H9 (cell line): ENCODE data around the gene COPZ2. TPM values are rescaled to one million over a fixed set of nuclear protein-coding genes. Genes with fewer than 3 reads are reported as not detected.

Experiments used
- DNase-seq: peaks from one replicate; pipeline ENCODE4 v3.0.0-alpha.2; 2017
- H2AFZ ChIP-seq: one replicate; pipeline ENCODE4 v1.6.1; 2013; ENCODE audit warnings: mild to moderate bottlenecking, low read length, control low read depth, moderate library complexity
- H2AK5ac ChIP-seq: 2 replicates; pipeline ENCODE4 v1.6.1; 2013; ENCODE audit warnings: low read length, control low read depth, mixed read lengths; ENCODE audit not compliant: insufficient read length
- H2BK120ac ChIP-seq: one replicate; pipeline ENCODE4 v1.6.1; 2013; ENCODE audit warnings: low read depth, mild to moderate bottlenecking, low read length, control low read depth, inconsistent platforms; ENCODE audit not compliant: poor library complexity, severe bottlenecking
- H2BK12ac ChIP-seq: 2 replicates; pipeline ENCODE4 v1.6.1; 2013; ENCODE audit warnings: low read length, control low read depth, mixed read lengths, low read depth; ENCODE audit not compliant: insufficient read length
- H2BK15ac ChIP-seq: 2 replicates; pipeline ENCODE4 v1.6.1; 2013; ENCODE audit warnings: low read depth, low read length, control low read depth
- H2BK20ac ChIP-seq: one replicate; pipeline ENCODE4 v1.6.1; 2013; ENCODE audit warnings: low read depth, mild to moderate bottlenecking, low read length, control low read depth, inconsistent platforms; ENCODE audit not compliant: poor library complexity, severe bottlenecking
- H2BK5ac ChIP-seq: 2 replicates; pipeline ENCODE4 v1.6.1; 2013; ENCODE audit warnings: low read length, control low read depth, mixed read lengths; ENCODE audit not compliant: insufficient read length
- H3K14ac ChIP-seq: 2 replicates; pipeline ENCODE4 v1.6.1; 2013; ENCODE audit warnings: low read length, control low read depth; ENCODE audit not compliant: insufficient read depth
- H3K18ac ChIP-seq: 2 replicates; pipeline ENCODE4 v1.6.1; 2013; ENCODE audit warnings: low read depth, mild to moderate bottlenecking, mixed read lengths, low read length, control low read depth; ENCODE audit not compliant: insufficient read length
- H3K23ac ChIP-seq: 2 replicates; pipeline ENCODE4 v1.6.1; 2013; ENCODE audit warnings: low read length, control low read depth, mixed read lengths, low read depth; ENCODE audit not compliant: insufficient read length
- H3K23me2 ChIP-seq: 2 replicates; pipeline ENCODE4 v1.6.1; 2013; ENCODE audit warnings: low read depth, mild to moderate bottlenecking, mixed read lengths, low read length, control low read depth; ENCODE audit not compliant: insufficient read length, poor library complexity, severe bottlenecking
- H3K27ac ChIP-seq: 2 replicates; pipeline ENCODE4 v1.5.1; 2013; ENCODE audit warnings: low read length, control low read depth, mixed read lengths, low read depth; ENCODE audit not compliant: insufficient read length
- H3K27me3 ChIP-seq: 2 replicates; pipeline ENCODE4 v1.6.1; 2013; ENCODE audit warnings: low read length, control low read depth, inconsistent platforms; ENCODE audit not compliant: insufficient read depth
- H3K4ac ChIP-seq: 2 replicates; pipeline ENCODE4 v1.6.1; 2013; ENCODE audit warnings: low read depth, mild to moderate bottlenecking, control low read depth, inconsistent platforms, low read length, moderate library complexity
- H3K4me1 ChIP-seq: 2 replicates; pipeline ENCODE4 v1.6.1; 2013; ENCODE audit warnings: low read length, control low read depth, inconsistent platforms; ENCODE audit not compliant: insufficient read depth
- H3K4me2 ChIP-seq: 2 replicates; pipeline ENCODE4 v1.6.1; 2013; ENCODE audit warnings: low read length, control low read depth, mixed read lengths; ENCODE audit not compliant: insufficient read length, insufficient read depth
- H3K56ac ChIP-seq: 2 replicates; pipeline ENCODE4 v1.6.1; 2013; ENCODE audit warnings: low read depth, mild to moderate bottlenecking, mixed read lengths, low read length, control low read depth; ENCODE audit not compliant: insufficient read length
- H3K79me1 ChIP-seq: 2 replicates; pipeline ENCODE4 v1.6.1; 2013; ENCODE audit warnings: low read depth, mild to moderate bottlenecking, moderate library complexity, low read length, control low read depth, inconsistent platforms; ENCODE audit not compliant: insufficient read depth, poor library complexity, severe bottlenecking
- H3K79me2 ChIP-seq: 2 replicates; pipeline ENCODE4 v1.6.1; 2013; ENCODE audit warnings: low read length, control low read depth, inconsistent platforms; ENCODE audit not compliant: insufficient read depth
- H3K9ac ChIP-seq: 2 replicates; pipeline ENCODE4 v1.6.1; 2013; ENCODE audit warnings: low read length, control low read depth, mixed read lengths; ENCODE audit not compliant: insufficient read length; ENCODE audit errors: extremely low read depth
- H3K9me3 ChIP-seq: one replicate; pipeline ENCODE4 v1.6.1; 2013; ENCODE audit warnings: low read depth, low read length, inconsistent platforms; ENCODE audit not compliant: control insufficient read depth
- H3T11ph ChIP-seq: one replicate; pipeline ENCODE4 v1.6.1; 2013; ENCODE audit warnings: mild to moderate bottlenecking, low read length, control low read depth, inconsistent platforms
- H4K20me1 ChIP-seq: one replicate; pipeline ENCODE4 v1.6.1; 2013; ENCODE audit not compliant: control insufficient read depth, insufficient read length, insufficient read depth
- H4K5ac ChIP-seq: 2 replicates; pipeline ENCODE4 v1.6.1; 2013; ENCODE audit warnings: low read depth, mild to moderate bottlenecking, mixed read lengths, low read length, control low read depth; ENCODE audit not compliant: insufficient read length
- H4K8ac ChIP-seq: replicated peaks from 2 replicates; pipeline ENCODE4 v1.6.1; 2013; ENCODE audit warnings: low read length, control low read depth, mixed read lengths, low read depth; ENCODE audit not compliant: insufficient read length
- H4K91ac ChIP-seq: 2 replicates; pipeline ENCODE4 v1.6.1; 2013; ENCODE audit warnings: low read depth, mild to moderate bottlenecking, moderate library complexity, mixed read lengths, low read length, control low read depth; ENCODE audit not compliant: insufficient read length
- H3K27ac Mint-ChIP-seq, 3 experiments: 2 replicates in 2 of 3; 3 replicates in 1 of 3; pipeline ENCODE4 v1.8.0; 2020 to 2021; ENCODE audit warnings: mixed read lengths in 3 of 3, mild to moderate bottlenecking in 1 of 3, moderate library complexity in 1 of 3
- H3K27me3 Mint-ChIP-seq: 2 replicates; pipeline ENCODE4 v1.8.0; 2021; ENCODE audit warnings: low read depth, mild to moderate bottlenecking, moderate library complexity, mixed read lengths
- H3K36me3 Mint-ChIP-seq, 3 experiments: 2 replicates in 2 of 3; 3 replicates in 1 of 3; pipeline ENCODE4 v1.8.0; 2020 to 2021; ENCODE audit warnings: low read depth in 3 of 3, mixed read lengths in 3 of 3; ENCODE audit not compliant: insufficient read depth in 1 of 3
- H3K4me1 Mint-ChIP-seq, 2 experiments: 2 replicates each; pipeline ENCODE4 v1.8.0; 2020; ENCODE audit warnings: mixed read lengths in 2 of 2
- H3K4me3 Mint-ChIP-seq, 2 experiments: 2 replicates in 1 of 2; 3 replicates in 1 of 2; pipeline ENCODE4 v1.8.0; 2020 to 2021; ENCODE audit warnings: mild to moderate bottlenecking in 2 of 2, mixed read lengths in 2 of 2, moderate library complexity in 1 of 2
- H3K9me3 Mint-ChIP-seq, 2 experiments: 2 replicates in 1 of 2; 3 replicates in 1 of 2; pipeline ENCODE4 v1.8.0; 2020; ENCODE audit warnings: mild to moderate bottlenecking in 2 of 2, mixed read lengths in 2 of 2, moderate library complexity in 1 of 2
- CTCF ChIP-seq: fragments of 200-600 bp; sonication (generic); conservative IDR thresholded peaks from 3 replicates; pipeline ENCODE4 v1.8.0; 2021; ENCODE audit warnings: antibody characterized with exemption, mild to moderate bottlenecking
- WGBS: extraction: QIAGEN DNeasy Blood & Tissue Kit; methylation state at CpG from one replicate; pipeline ENCODE4 v1.1.7; 2013; ENCODE audit warnings: missing lambda C conversion rate, low lambda C conversion rate, mixed read lengths; ENCODE audit not compliant: insufficient read length; ENCODE audit errors: extremely low coverage; 5-methylcytosine and 5-hydroxymethylcytosine counted together
- total RNA-seq: library from RNA; stranded (reverse); gene quantifications from 2 replicates; pipeline ENCODE4 v1.2.1, GENCODE V29; 2021

COPZ2 gene
- total RNA-seq, 1 experiment from 2014 or later = 0.68 TPM

- peaks cover 53% of the 10 kb centered on the region for H3K27me3 Mint-ChIP-seq
- Histone ChIP-seq H3T11ph (no peak overlapping the region), H3K79me1 (no peaks in the 10 kb centered on the region), H3K14ac (no peak overlapping the region), H3K4me1 (no peaks in the 10 kb centered on the region), H2BK20ac (no peak overlapping the region), H3K4me2 (no peak overlapping the region), H2BK15ac (no peak overlapping the region), H3K27ac (no peak overlapping the region), H4K8ac (no peak overlapping the region), H3K4ac (no peak overlapping the region), H3K56ac (no peak overlapping the region), H3K23ac (no peak overlapping the region), H3K27me3 (no peaks in the 10 kb centered on the region; the same call in 1 of the 2 replicates), H4K91ac (no peak overlapping the region), H3K79me2 (no peaks in the 10 kb centered on the region), H2AK5ac (no peak overlapping the region), H3K18ac (no peak overlapping the region), H2AFZ (no peak overlapping the region), H3K9me3 (no peaks in the 10 kb centered on the region), H3K23me2 (peaks cover under 1% of the 10 kb centered on the region), H4K20me1 (no peaks in the 10 kb centered on the region), H2BK120ac (no peak overlapping the region), H2BK5ac (no peak overlapping the region), H3K9ac (no peak overlapping the region), H2BK12ac (no peak overlapping the region), H4K5ac (no peak overlapping the region)
- no peak overlapping the region for H3K27ac Mint-ChIP-seq
- no peaks in the 10 kb centered on the region for H3K36me3 Mint-ChIP-seq
- no peak overlapping the region for H3K4me3 Mint-ChIP-seq
- DNase-seq = no peak
- no peak for TF ChIP-seq CTCF
- H3K9me3 Mint-ChIP-seq = no peaks in the 10 kb centered on the region
- H3K4me1 Mint-ChIP-seq = peaks cover 0 to 5% of the 10 kb centered on the region in 2 experiments; a peak in 2 of 4 replicates
- WGBS = no CpG with 5 or more reads among the region's 6 CpGs
These were observed 5.6 kb downstream of the COPZ2 start for GRCh38 chr17:48031966-48032365.
